PC-3 (cell line): ENCODE data around the gene MAP6. TPM values are rescaled to one million over a fixed set of nuclear protein-coding genes. Genes with fewer than 3 reads are reported as not detected.

Experiments
- ATAC-seq: fragments of 200-7000 bp; cut with Tn5 transposase; 2 replicates; pipeline ENCODE4 v1.9.1; 2020; ENCODE audit warnings: mild to moderate bottlenecking, moderate library complexity
- BruUV-seq: library from RNA; stranded (reverse); fragments of 400-500 nt; replicated peaks from 2 replicates; lab custom pipeline; 2021; lab: Mats Ljungman, UMichigan
- CTCF ChIA-PET: fragments of 300-600 bp; sonication (Branson Sonifier 250); formaldehyde crosslinking; loops from one replicate; lab custom pipeline; 2022; ENCODE audit warnings: antibody characterized with exemption; lab: Charles Lee
- POLR2A ChIA-PET: fragments of 300-600 bp; sonication (Branson Sonifier 250); formaldehyde crosslinking; loops from one replicate; lab custom pipeline; 2022; ENCODE audit warnings: antibody characterized with exemption; ENCODE audit not compliant: unreplicated experiment; lab: Charles Lee
- DNase-seq: peaks from one replicate; pipeline ENCODE4 v3.0.0-alpha.2; 2015
- H2AFZ ChIP-seq: fragments of 300-600 bp; sonication (generic); 2 replicates; pipeline ENCODE4 v1.6.0; 2016; ENCODE audit warnings: antibody characterized with exemption, low read length
- H3F3A ChIP-seq: fragments of 300-600 bp; sonication (generic); one replicate; pipeline ENCODE4 v1.6.0; 2017; ENCODE audit warnings: antibody characterized with exemption, low read length, control low read depth, mild to moderate bottlenecking; ENCODE audit not compliant: unreplicated experiment
- H3K27ac ChIP-seq: fragments of 300-600 bp; sonication (generic); 2 replicates; pipeline ENCODE4 v1.5.1; 2016; ENCODE audit warnings: mild to moderate bottlenecking, low read length
- H3K27me3 ChIP-seq: fragments of 300-600 bp; sonication (generic); 2 replicates; pipeline ENCODE4 v1.6.1; 2016; ENCODE audit warnings: low read length, mixed read lengths
- H3K36me3 ChIP-seq: fragments of 300-600 bp; sonication (generic); 2 replicates; pipeline ENCODE4 v1.6.1; 2016; ENCODE audit warnings: low read depth, mixed run types, low read length, mixed read lengths
- H3K4me1 ChIP-seq: fragments of 300-600 bp; sonication (generic); 2 replicates; pipeline ENCODE4 v1.5.1; 2016; ENCODE audit warnings: low read length; ENCODE audit not compliant: insufficient read depth
- H3K4me2 ChIP-seq: fragments of 300-600 bp; sonication (generic); 2 replicates; pipeline ENCODE4 v1.6.0; 2016; ENCODE audit warnings: low read length
- H3K4me3 ChIP-seq: fragments of 300-600 bp; sonication (generic); 2 replicates; pipeline ENCODE4 v1.5.1; 2016; ENCODE audit warnings: mild to moderate bottlenecking, low read length, mixed read lengths
- H3K79me2 ChIP-seq: fragments of 300-600 bp; sonication (generic); 2 replicates; pipeline ENCODE4 v1.6.1; 2017; ENCODE audit warnings: low read length, mixed read lengths
- H3K9ac ChIP-seq: fragments of 300-600 bp; sonication (generic); 2 replicates; pipeline ENCODE4 v1.6.0; 2016; ENCODE audit warnings: mild to moderate bottlenecking, low read length
- H3K9me2 ChIP-seq: fragments of 300-600 bp; sonication (generic); replicated peaks from 2 replicates; pipeline ENCODE4 v1.6.1; 2016; ENCODE audit warnings: mixed run types, low read length, mixed read lengths
- H3K9me3 ChIP-seq: fragments of 300-600 bp; sonication (generic); 2 replicates; pipeline ENCODE4 v1.6.1; 2016; ENCODE audit warnings: low read length, mixed read lengths
- H4K20me1 ChIP-seq: fragments of 300-600 bp; sonication (generic); 2 replicates; pipeline ENCODE4 v1.6.1; 2016; ENCODE audit warnings: low read length, mixed read lengths
- CTCF ChIP-seq: fragments of 300-600 bp; sonication (generic); conservative IDR thresholded peaks from 2 replicates; pipeline ENCODE4 v1.5.1; 2017; ENCODE audit warnings: antibody characterized with exemption, low read depth, mild to moderate bottlenecking, low read length
- EZH2 ChIP-seq: fragments of 300-600 bp; sonication (generic); IDR thresholded peaks from one replicate; pipeline ENCODE4 v1.6.1; 2017; ENCODE audit warnings: antibody characterized with exemption, mild to moderate bottlenecking, low read length; ENCODE audit not compliant: unreplicated experiment
- EZH2phosphoT487 ChIP-seq: fragments of 300-600 bp; sonication (generic); IDR thresholded peaks from 2 replicates; pipeline ENCODE4 v1.6.1; 2018; ENCODE audit warnings: mild to moderate bottlenecking, antibody characterized with exemption, low read length, borderline replicate concordance
- intact Hi-C: fragments of 100-400 bp; cut with micrococcal nuclease; formaldehyde crosslinking; loops from 2 replicates; pipeline ENCODE4 v1.9.0; 2023
- total RNA-seq: library from RNA; depleted of rRNA; stranded (reverse); fragments of >200 nt; gene quantifications from 2 replicates; pipeline ENCODE4 v1.2.3, GENCODE V29; 2014

Gene MAP6
- total RNA-seq, 1 experiment from 2014 or later, result 0.47 TPM

- H3K27me3 ChIP-seq, result no peaks in the 10 kb centered on the region
- no peak overlapping the region for H3K9ac ChIP-seq
- ATAC-seq, result no peak
- no peak overlapping the region for H2AFZ ChIP-seq
- BruUV-seq, result no TSS peak
- TF ChIP-seq EZH2, result no peak
- TF ChIP-seq CTCF, result no peak
- TF ChIP-seq EZH2phosphoT487, result no peak
- no peaks in the 10 kb centered on the region for H3K9me2 ChIP-seq
- H3K9me3 ChIP-seq, result no peaks in the 10 kb centered on the region
- H3K36me3 ChIP-seq, result no peaks in the 10 kb centered on the region
- no peaks in the 10 kb centered on the region for H4K20me1 ChIP-seq
- H3F3A ChIP-seq, result no peaks in the 10 kb centered on the region
- H3K27ac ChIP-seq, result no peak overlapping the region
- H3K4me3 ChIP-seq, result no peak overlapping the region
- no peaks in the 10 kb centered on the region for H3K79me2 ChIP-seq
- no peak overlapping the region for H3K4me2 ChIP-seq
- ChIA-PET POLR2A (no interaction called here), CTCF (no interaction called here)
- no peak for DNase-seq
- intact Hi-C loops, result no loop called here
- no peaks in the 10 kb centered on the region for H3K4me1 ChIP-seq
Observed at GRCh38 chr11:75553182-75553581, 115.7 kb downstream of the MAP6 start.

GRCh38 chr11:75549370-75549958 lies 119.4 kb downstream of the MAP6 start:
- TF ChIP-seq CTCF (no peak), EZH2phosphoT487 (no peak)
- H3K27ac ChIP-seq, result no peak overlapping the region
- no peak overlapping the region for H3K9ac ChIP-seq
- ChIA-PET CTCF (no interaction called here), POLR2A (no interaction called here)
- no peaks in the 10 kb centered on the region for H3K79me2 ChIP-seq
- ATAC-seq, result no peak
- no peaks in the 10 kb centered on the region for H3K9me3 ChIP-seq
- no peaks in the 10 kb centered on the region for H4K20me1 ChIP-seq
- DNase-seq, result no peak
- H3K4me3 ChIP-seq, result no peak overlapping the region
- no peaks in the 10 kb centered on the region for H3K27me3 ChIP-seq
- BruUV-seq, result no TSS peak
- no peaks in the 10 kb centered on the region for H3K4me1 ChIP-seq
- H3K36me3 ChIP-seq, result no peaks in the 10 kb centered on the region
- H3K9me2 ChIP-seq, result no peaks in the 10 kb centered on the region
- H3K4me2 ChIP-seq, result no peak overlapping the region
- H3F3A ChIP-seq, result no peaks in the 10 kb centered on the region
- intact Hi-C loops, result loop anchor here (10.0 kb wide), 1 partner anchor 145 kb away; no protein-coding TSS in a partner anchor
- no peak overlapping the region for H2AFZ ChIP-seq

GRCh38 chr11:75548595-75549272 lies 120.1 kb downstream of the MAP6 start:
- Histone ChIP-seq H3K9ac (no peak overlapping the region), H3K36me3 (no peaks in the 10 kb centered on the region), H3K79me2 (no peaks in the 10 kb centered on the region), H3K27ac (no peak overlapping the region), H3K4me2 (no peak overlapping the region), H3K9me2 (no peaks in the 10 kb centered on the region), H3K9me3 (no peaks in the 10 kb centered on the region), H3K27me3 (no peaks in the 10 kb centered on the region), H3F3A (no peaks in the 10 kb centered on the region), H3K4me1 (no peaks in the 10 kb centered on the region), H2AFZ (no peak overlapping the region), H3K4me3 (no peak overlapping the region), H4K20me1 (no peaks in the 10 kb centered on the region)
- CTCF ChIA-PET, result no interaction called here
- no peak for DNase-seq
- intact Hi-C loops, result loop anchor here (10.0 kb wide), 1 partner anchor 146 kb away; no protein-coding TSS in a partner anchor
- TF ChIP-seq CTCF (no peak), EZH2 (no peak), EZH2phosphoT487 (no peak)
- POLR2A ChIA-PET, result no interaction called here
- no TSS peak for BruUV-seq
- ATAC-seq, result no peak
